ENCODE data around the gene VEGFD.

Gene VEGFD, protein sequence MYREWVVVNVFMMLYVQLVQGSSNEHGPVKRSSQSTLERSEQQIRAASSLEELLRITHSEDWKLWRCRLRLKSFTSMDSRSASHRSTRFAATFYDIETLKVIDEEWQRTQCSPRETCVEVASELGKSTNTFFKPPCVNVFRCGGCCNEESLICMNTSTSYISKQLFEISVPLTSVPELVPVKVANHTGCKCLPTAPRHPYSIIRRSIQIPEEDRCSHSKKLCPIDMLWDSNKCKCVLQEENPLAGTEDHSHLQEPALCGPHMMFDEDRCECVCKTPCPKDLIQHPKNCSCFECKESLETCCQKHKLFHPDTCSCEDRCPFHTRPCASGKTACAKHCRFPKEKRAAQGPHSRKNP

DNA sequence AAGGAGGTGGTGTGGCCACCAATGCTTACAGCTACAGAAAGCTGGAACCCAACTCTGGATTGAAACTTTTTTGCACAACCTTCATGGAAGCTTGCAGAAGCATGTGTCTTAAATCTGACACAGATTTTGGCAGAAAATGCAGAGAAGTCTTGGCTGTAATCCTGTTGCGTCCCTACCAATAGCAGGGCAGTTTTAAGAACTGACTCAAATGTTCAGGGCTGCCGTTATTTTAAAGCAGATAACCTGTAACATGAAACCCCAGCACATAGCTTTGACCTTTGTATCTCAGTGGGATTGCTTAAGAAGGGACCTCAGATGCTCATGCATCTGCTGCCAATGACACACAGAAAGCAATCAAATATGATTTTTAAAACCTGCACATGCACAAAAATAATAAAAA, at the start of gene VEGFD:
Gene VEGFD (minus strand): TSS at position 110 of the 400 bp plus-strand sequence. CDS start 467 bp downstream, outside the sequence.
- DNase-seq: no peak

DNA sequence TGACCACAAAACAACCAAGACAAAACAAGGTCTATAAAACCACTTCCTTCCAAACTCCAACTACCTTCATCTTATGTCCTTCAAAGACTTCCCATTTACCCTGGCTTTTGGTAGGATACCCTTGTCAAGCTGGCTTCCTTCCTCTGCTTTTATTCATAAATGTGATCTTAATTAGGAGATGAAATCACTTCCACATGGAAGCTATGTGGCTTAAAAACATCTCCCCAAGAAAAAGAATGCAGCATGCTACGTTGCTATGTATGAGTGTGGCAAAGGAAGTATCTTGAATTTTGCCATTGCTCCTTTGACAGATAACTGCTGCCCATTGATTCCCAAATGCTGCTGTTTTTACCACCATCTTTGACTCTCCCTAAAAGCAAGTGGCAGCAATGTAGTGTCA, 46.4 kb upstream of the VEGFD start:
- no peak for DNase-seq

DNA sequence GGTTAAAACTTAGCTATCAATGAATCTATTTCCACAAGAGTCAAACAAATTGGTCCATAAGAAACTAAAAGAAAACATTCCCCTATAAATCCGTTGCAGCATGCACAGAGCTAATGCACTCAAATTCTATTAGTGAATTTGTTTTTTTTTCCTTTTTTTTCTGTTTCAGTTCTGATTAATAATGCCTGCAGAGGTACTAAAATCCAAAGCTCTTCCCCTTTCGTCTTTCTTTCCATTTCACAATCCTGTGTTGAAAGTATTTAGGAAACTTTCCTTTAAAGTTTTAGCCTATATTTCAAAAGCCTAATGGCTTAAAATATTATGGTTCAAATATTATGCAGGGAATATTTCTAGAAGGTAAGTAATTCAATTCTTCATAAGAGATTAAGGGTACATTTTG, 45.9 kb upstream of the VEGFD start:
- DNase-seq: no peak

DNA sequence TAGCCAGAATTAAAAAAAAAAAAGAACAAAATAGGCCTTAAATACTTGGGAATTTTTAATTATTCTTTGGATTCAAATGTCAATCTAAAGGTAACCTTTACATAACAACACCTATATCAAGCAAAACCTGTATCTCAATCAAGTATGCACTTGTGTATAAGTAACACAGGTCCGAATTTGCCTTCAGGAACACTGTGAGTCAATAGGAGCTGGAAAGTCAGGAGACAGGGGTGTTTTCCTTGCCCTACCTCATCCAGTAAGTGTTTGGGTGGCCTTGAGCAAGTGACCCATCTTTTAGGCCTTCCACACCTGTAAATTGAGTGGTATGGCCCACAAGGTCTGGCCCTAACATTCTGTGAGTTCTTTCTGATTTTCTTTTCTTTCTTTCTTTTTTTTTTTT, 40.8 kb upstream of the VEGFD start:
- no peak for DNase-seq

DNA sequence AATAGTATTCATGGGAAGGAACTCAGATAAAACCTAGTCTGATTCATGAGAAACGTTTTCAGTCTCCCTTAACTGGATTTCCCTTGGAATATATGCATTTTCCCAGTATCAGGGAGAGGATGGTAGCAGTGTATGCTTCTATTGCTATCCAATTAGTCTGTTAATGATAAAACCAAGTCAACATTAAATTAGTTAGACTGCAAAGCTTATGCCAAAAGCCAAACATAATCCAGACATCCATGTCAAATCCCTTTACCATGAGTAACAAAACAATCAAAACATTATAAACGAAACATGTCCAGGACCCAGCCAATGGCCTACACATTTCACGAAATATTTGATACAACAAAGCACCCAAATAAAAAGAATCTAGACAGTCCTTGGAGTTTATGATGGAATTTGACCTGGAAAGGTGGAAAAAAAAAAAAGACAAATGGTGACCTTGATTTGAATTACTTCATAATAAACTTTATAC, 34.5 kb upstream of the VEGFD start:
- no peak for DNase-seq

DNA sequence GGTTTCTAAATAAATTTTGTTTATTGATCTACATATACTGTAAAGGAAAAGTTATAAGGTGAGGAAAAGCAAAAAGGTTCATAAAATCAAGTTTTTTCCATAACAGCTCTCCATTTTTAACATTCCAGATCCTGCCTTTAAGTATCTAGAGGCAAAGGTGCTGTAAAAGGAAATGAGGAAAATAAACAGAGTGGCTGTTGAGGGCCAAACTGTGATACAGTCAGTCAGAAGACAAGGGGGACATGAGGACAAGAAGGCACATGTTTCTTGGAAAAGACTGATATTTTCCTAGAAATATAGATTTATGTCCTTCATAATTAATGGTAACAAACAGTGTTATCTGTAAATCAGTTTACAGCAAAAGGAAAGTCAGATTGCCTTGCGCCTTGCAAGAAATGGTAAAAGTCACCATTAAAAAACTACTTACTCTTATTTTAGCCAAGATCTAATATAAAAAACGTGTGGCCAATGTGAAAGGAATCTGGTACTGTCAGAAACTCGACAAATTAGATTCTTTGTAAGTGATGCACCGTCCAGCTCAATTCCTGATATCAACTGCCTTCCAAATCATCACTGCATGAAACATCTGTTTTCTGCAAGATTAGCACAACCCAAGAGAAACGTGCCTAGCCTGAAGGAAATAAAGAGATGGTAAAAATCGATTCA, 34.0 kb upstream of the VEGFD start:
- no peak for DNase-seq

DNA sequence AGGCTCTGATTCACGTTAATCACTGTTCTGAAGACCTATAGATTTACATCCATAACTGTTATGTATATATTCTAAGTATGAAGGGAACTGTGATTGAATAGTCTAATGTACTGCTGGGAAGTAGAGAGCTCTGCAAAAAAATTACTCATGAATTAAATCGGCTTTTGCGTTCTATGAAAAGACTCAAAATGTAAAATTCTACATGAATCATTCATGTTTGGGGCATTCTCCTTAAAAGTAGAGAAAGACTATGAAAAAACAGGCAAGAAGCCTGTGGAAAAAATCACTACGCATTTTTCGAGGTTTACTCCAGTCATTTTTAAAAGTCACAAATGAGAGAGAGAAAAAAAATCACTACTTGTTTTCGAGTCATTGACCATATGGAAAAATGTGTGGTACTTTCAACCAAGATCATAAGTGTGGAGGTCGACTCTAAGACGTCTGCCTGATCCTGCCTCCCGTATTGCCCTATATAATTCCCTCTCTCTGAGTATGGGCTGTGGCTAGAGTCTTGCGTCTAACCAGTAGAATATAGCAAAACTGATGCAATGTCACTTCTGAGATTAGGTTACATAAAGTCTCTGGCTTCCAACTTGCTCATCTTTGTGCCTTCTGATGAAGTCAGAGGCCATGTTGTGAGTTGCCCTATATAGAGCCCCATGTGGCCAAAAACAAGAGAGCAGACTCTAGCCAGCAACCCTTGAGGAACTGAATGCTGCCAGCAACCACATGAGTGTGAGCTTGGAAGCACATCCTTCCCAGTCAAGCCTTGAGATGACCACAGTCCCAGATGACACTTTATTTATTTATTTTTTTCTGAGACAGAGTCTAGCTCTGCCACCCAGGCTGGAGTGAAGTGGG, 32.1 kb upstream of the VEGFD start:
- DNase-seq: no peak

DNA sequence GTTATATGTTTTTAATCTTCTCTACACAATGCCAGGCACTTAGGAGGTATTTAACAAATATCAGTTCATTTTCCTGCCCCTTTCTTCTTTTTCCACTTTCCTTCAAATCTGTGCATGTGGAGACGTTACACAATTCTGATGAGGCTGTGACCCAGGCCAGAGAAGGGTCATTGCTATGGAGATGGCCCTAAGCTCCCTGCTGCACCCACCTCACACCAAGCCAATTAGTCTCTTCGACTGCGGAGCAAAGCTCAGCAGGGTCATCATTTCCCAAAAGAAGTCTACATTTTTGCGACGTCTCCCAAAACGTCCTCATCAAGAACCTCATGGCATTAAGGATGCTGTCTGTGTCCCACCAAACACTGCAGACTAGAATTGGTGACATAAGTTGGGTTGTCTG, 28.9 kb upstream of the VEGFD start:
- no peak for DNase-seq

DNA sequence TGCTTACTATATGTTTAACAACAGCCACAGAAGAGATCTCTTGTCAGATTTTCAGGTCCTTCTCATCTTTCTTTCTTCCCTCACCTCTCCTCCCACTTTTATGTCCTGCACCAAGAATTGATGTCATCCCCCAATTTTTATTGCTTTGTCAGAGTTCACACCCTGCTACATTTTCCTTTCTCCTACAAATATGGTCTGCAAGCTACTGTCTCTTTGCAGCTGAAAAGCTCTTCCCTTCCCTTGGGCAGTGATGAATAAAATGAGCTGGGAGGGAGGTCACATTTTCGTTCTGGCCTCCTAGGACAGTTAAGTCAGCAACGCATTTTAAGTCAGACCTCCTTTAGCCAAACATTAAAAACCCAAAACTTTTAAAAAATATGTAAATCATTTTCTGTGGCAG, 26.7 kb upstream of the VEGFD start:
- DNase-seq: no peak

DNA sequence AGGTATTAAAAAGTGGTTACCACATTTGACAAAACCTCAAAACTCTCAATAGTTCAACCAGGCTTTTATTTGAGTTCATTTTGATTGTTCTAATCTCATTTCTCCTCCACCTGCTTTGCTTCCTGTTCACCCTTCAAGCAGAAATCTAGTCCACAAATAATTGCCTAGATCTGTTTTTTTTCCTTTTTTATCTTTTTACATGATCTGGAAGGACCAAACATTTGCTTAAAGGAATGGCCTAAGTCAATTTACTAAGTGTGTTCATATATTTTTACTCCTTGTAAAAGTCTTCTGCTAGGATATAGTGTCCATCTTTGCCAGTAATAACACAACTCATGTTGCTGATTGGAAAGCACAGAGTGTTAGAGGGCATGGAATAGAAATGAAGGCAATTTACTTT, 26.2 kb upstream of the VEGFD start:
- no peak for DNase-seq

DNA sequence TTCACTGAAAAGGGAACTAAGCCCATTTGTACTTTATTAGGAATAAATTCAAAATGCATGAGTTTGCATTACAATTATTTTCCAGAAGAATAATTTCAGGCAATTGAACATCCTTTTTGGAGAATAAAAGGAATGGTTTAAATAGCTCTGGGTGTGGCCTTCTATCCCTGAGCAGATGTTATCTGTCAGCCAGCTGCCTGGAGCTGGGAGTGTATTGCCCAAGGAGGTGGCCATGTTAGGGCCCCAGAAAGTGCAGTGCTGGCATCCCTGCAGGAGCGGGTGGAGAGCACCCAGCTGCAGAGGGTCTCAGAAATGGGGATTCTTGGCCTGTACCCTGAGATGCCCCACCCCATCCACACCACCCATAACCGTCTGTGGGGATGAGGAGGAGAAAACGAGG, 21.6 kb upstream of the VEGFD start:
- DNase-seq: no peak

DNA sequence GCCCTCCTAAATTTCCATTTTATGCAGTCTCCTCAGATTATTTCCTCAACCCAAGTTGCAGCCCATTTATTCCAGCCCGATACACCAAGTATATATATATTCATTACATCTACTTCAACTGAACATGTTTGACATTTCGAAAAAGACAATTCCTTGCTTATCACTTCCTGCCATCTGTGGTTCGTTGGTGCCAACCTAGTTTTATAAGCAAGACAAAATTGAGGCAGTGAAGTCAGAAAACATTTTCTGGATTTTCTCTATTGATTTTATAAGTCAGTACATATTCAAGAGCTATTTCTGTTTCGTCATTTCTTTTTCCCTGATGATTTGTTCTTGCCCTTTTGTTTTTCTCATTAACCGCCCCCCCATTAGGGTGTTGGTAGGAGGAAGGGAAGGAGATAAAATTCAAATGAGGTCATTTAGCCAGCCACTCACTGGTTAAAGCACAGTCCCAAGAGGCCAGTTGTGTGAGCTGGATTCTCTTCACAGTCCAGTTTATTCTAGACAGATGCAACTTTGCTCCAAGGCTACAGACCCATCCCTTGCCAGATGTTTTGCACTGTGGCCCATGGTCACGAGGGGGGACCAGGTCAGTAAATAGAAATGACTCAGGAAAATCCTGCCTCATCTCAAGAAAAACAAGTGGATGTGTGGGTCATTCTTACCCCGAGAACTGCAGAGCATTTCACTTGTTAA, 20.3 kb upstream of the VEGFD start:
- no peak for DNase-seq

DNA sequence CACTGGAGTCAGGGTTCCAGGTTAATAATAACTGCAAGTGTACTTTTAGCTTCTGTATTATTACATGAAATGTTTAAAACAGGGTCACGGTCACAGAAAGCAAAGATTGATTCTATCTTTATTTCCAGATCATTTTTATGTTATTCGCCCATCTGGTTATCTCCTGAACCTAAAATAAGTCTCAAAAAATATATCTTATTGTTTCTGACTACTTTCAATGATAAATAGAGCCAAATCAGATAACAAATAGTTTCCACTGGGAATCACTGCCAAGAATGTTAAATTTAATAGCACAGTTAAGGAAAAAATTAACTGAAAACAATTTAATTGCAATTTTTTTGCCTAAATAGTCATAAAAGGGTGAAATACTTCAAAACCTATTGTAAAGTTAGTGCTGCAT, 17.2 kb upstream of the VEGFD start:
- DNase-seq: no peak

DNA sequence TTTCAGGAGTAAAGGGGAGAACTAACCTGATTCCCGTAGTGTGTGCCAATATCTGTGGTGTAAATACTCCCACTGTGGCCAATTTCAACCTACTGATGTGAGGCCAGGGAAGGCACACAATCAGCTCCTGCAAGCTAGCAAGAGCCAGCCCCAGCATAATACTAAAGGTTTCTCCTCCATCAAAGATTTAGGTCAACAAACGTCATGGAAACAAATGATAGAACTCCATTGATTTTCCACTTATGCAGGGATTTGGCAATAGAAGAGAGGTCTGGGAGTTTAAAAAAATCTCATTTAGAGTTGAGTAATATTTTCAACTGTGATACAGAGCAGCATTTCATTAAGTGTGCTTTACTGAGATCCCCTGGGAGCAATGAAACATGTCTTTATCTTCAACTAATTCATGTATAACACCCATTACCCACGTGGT, 15.8 kb upstream of the VEGFD start:
- no peak for DNase-seq

DNA sequence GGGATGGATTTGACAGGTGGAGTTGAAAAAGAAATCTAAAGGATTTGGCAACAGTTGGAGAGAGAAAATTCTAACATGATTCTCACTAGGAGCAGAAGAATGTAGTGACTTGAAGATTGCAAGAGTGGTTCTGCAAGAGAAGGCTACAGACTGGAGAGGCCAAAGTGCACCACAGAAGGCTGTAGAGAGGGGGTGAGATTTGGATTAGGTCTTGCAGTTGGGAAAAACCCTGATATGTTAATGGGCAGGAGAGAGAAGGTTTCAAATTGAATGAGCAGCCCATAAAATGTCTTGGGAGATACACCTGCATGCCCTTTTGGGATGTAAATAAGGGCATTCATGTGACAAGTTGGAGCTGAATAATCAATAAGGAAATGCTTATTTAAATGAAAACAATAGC, 14.7 kb upstream of the VEGFD start:
- no peak for DNase-seq

DNA sequence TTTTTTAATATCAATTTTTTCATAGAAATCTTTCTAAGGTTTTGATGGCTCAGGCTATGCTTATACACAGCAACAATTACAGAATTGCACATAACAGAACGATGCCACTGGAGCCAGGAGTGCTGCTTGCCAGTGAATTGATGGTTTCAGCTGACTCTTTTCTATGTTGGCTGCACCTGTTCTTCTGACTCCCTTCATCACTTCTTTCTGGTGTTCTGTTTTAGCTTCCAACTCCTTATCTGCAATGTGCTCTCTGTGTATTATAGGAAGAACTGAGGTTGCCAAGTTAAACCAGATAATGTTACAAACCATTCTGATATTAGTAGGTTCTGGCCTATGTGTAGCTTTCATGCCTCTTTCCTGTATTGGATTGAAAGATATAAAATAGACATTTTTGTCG, 11.6 kb upstream of the VEGFD start:
- no peak for DNase-seq

DNA sequence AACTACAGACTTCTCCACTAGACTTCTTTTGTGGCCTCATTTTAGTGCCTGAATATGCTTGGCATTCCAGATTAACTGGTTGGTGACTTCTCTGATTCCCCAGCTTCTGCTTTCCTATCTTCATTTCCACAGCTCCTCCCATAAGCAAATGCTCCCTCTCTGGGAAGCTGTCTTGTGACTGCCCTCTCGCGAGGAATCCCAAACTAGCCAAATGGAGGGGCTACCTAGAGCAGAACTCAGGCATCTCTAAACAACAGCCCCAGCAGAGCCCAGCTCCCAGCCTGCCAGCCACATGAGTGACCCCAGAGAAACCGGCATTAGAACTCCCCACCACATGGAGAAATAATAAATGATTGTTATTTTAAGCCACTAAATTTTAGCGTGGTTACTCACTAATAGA, 7.6 kb upstream of the VEGFD start:
- DNase-seq: no peak

DNA sequence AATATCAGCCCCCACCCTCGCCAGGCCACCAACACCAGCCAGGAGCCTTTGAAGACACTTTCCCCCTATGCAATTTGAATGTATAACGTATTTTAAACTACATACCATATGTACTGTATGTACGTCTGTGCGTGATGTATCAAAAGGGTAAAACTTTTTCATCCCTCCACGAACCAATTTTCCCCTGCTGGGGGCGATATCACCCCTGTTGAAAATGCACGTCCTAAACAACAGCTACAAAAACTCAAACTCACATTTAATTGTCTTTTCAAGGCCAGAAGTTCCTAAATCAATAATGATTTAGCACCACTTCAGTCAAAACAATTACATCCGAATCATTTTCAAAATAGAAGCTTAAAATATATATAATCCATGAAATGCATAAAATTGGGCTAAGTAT, 1.4 kb downstream of the VEGFD start:
- DNase-seq: no peak

DNA sequence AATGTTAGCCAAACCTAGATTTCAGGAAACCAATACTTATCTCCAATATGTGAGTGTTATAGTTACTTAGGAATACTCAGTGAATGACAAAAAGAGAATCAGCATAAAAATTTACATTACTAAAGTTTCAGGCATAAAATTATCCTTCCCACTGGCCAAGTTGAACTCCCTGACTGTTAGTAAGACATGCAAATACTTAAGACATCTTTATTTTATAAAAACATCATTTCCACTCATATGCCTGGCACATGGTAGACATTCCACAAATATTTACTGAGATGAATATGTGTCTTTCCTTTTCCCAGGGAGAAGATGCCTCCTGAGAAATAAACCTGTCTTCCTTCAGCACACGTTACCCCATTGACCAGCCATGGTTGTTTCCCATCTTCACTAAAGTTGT, 7.3 kb downstream of the VEGFD start:
- no peak for DNase-seq

DNA sequence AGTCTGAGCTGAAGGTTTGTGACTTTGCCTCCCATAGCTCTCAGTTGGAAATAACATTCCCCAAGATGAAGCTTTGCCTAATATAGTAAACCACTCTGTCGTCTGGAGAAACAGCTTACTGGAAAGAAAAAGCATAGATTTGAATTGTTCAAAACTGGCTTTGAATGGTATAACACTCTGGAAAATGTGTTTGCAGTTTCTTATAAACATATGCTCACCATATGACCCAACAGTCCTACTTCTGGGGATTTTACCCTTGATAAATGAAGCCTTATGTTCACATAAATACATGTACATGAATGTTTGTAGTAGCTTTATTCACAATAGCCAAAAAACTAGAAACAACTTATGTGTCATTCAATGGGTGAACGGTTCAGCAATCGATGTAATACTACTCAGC, 10.2 kb downstream of the VEGFD start:
- no peak for DNase-seq

DNA sequence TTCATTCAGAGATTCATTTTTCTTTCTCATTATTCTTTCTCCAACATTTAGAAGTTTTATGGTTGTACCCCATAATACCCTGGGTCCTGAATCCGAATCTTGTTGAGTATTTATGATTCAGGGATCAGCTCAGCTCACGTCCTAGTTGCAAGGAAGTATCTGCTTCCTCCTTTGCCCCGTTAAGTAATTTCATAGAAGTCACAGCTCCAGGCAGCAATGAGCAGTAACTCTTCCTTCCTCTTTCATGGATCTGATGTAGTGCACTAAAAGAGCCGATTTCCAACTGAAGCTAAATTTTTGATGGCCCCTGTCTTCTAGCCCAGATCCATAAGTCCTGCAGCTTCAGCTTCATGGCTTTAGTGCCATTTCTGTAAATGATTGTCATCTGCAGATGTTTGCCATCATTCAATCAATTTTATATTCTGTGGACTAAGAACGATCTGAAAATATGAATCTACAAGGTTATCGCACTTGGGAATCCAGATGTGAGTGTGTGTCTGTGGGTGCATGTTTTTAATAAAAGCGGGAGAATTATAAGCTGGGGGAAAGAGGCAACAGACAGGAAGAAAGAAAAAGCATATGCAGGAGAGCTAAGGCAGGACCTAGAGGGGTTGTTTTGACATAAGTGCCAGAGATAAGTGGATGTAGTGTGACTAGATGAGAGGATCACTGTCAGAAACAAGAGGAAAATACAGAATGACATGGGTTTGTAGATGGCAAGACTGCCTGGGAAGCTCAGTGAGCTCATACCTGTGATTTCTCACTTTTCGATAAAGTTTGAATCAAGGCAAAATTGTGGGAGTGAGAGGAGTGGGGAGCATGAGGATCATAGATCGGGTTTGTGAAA, 17.5 kb downstream of the VEGFD start:
- DNase-seq: no peak

DNA sequence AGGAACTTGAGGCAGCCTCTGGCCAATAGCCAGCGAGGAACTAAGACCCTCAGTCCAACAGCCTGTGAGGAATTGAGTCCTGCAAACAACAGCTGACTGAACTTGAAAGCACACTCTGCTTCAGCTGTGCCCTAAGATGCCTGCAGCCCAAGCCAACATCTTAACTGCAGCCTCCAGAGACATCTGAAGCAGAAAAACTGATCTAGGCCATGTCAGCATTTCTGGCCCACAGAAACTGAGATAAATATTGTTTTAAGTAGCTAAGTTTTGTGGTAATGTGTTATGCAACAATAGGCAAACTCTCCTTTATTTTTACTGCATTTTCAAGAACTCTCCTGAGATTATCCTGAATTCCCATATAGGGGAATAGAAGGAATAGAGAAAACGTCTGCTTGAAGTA, 24.5 kb downstream of the VEGFD start:
- no peak for DNase-seq

Measured in SHP77 treated with DMSO at 0.1 percent for 48 hours (cell line).